SU-DHL-6 (cell line): ENCODE data around the gene UGT1A6.

Experiments
- EZH2phosphoT487 ChIP-seq: fragments of 200-600 bp; sonication (generic), shearing (Covaris generic); conservative IDR thresholded peaks from 2 replicates; pipeline ENCODE4 v1.6.1; 2018; ENCODE audit warnings: mild to moderate bottlenecking, antibody characterized with exemption, low read length, moderate library complexity, mixed read lengths
- TF ChIP-seq, protein P1 (sequence below): fragments of 200-600 bp; sonication (generic); IDR thresholded peaks from one replicate; pipeline ENCODE4 v1.5.1; 2017; ENCODE audit warnings: antibody characterized with exemption, mild to moderate bottlenecking, low read length, moderate library complexity; ENCODE audit not compliant: insufficient read depth, poor library complexity, severe bottlenecking

DNA sequence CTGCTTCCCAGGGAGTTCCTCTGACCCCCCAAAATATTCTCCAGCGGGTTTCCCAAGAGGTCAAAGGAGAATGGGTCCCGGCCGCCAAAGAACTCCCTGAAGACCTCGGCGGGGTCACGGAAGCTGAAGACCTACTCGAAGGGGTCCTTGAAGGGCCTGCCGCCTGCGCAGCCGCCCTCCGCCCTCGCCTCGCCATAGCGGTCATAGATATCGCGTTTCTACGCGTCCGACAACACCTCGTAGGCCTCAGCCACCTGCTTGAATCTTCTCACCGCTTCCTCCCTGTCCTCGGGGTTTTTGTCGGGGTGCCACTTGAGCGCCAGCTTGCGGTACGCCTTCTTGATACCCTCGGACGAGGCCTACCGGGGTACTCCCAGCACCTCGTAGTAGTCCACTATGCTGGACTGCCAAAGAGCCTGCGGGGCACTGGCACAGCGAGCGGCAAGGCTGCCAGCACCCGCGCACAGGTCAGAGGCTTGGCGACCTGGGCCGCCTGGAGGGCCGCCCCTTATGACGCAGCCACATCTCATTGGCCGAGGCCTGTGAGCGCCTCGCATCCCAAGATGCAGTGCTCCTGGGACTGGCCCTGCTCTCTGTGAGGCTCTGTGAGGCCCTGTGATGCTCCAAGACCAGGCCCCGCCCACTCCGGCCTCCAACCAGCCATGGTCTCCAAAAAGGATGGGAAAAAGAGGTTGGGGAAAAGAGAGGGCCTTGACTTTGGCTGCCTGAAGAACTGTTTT is 62.4 kb downstream of the UGT1A6 start:
- TF ChIP-seq, protein P1, sequence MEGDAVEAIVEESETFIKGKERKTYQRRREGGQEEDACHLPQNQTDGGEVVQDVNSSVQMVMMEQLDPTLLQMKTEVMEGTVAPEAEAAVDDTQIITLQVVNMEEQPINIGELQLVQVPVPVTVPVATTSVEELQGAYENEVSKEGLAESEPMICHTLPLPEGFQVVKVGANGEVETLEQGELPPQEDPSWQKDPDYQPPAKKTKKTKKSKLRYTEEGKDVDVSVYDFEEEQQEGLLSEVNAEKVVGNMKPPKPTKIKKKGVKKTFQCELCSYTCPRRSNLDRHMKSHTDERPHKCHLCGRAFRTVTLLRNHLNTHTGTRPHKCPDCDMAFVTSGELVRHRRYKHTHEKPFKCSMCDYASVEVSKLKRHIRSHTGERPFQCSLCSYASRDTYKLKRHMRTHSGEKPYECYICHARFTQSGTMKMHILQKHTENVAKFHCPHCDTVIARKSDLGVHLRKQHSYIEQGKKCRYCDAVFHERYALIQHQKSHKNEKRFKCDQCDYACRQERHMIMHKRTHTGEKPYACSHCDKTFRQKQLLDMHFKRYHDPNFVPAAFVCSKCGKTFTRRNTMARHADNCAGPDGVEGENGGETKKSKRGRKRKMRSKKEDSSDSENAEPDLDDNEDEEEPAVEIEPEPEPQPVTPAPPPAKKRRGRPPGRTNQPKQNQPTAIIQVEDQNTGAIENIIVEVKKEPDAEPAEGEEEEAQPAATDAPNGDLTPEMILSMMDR, result no peak
- TF ChIP-seq EZH2phosphoT487, result no peak
